ENCODE measurements around the gene CTDSP1.
A peak's percentile ranks its signal among the peaks of the same experiment; 100 is the strongest.

DNA sequence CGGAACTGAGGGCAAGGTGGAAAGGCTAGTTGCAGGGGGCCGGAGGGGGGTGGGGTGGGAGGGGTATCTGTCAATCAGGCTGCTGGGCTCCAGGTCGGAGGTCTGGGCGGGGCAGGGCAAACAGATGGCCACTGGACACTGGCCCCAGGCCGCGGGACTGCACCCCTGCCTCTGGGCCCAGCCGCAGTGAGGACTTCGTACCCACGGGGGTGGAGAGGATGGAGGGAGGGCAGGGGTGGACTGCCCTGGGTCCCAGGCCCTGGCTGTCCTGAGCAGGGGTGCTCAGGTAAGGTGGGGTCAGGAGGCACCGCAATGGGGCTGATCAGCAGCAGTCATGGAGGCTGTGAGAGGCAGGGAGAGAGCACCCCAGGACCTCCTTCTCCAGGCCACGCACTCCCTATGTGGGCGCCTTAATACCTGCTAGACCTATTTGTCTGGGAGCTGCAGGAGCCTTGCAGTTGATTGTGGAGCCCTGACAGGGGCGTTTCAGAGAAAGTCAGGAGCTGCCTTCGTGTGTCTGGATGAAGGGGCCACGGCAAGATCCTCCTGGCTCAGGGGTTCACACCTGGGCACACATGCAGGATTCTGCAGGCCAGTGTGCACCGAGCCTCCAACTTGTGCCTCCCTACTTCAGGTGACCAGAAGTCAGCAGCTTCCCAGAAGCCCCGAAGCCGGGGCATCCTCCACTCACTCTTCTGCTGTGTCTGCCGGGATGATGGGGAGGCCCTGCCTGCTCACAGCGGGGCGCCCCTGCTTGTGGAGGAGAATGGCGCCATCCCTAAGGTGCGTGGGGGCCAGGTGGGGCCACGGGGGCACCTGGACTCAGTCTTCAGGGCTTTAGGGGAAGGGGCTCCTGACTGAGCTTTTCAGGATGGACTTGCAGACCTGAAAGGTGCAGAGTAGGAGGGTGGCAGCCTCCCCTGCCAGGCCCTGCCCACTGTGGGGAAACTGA lies 1.5 kb downstream of the CTDSP1 start:
- TF ChIP-seq, protein P1, sequence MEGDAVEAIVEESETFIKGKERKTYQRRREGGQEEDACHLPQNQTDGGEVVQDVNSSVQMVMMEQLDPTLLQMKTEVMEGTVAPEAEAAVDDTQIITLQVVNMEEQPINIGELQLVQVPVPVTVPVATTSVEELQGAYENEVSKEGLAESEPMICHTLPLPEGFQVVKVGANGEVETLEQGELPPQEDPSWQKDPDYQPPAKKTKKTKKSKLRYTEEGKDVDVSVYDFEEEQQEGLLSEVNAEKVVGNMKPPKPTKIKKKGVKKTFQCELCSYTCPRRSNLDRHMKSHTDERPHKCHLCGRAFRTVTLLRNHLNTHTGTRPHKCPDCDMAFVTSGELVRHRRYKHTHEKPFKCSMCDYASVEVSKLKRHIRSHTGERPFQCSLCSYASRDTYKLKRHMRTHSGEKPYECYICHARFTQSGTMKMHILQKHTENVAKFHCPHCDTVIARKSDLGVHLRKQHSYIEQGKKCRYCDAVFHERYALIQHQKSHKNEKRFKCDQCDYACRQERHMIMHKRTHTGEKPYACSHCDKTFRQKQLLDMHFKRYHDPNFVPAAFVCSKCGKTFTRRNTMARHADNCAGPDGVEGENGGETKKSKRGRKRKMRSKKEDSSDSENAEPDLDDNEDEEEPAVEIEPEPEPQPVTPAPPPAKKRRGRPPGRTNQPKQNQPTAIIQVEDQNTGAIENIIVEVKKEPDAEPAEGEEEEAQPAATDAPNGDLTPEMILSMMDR (IDR thresholded peaks at IDR 0.05): no peak
- TF ChIP-seq POLR2A (IDR thresholded peaks at IDR 0.05) (no peak), EP300 (IDR thresholded peaks at IDR 0.05; ENCODE audit: low read depth) (no peak), POLR2AphosphoS5 (IDR thresholded peaks at IDR 0.05) (peak in 1 of 3 donors; percentile 67)

Data from transverse colon (tissue), 4 donors.